T1000 (cell line): ENCODE data around the gene PRMT3.
"Not testable (repeated sequence)": the region's sequence is repeated elsewhere in the genome, so short reads cannot be mapped to it uniquely, and the experiment has no call there.

Experiments used
- DNase-seq: peaks from one replicate; lab custom pipeline; 2025; ENCODE audit warnings: mixed read lengths; lab: John Stamatoyannopoulos, UW

Gene PRMT3

DNA sequence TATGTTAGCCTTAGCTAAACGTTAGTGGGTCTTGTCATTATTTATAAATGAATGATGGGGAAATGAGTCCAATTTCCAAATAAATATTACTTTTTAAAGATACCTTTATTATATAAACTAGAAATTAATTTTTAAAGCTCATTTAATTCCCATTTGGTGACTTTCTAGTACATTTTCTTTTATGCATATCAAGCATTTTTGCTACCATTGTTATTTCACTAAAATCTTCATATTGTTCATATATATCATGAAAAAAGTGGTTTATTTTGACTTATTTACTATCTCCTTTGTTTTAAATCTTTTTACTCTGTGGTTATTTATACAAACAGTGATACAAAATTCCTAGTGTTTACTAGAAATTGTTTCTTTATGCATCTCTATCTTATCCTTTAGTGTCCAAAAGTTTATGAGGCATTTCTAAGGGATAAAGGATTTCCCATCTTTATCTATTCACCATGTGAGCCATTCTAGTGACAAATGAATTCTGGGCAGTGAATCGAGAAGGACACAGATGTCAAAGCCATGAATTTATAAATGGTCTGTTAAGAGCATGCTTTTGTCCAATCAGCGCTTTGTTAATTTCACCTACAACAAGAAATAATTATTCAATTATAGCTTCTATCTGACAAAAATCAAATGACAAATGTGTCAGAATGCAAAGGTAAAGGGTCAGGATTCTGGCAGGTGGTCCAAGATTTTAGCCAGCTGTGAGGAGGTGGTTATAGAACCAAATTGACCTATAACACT is 70.6 kb downstream of the PRMT3 start:
- no peak for DNase-seq

DNA sequence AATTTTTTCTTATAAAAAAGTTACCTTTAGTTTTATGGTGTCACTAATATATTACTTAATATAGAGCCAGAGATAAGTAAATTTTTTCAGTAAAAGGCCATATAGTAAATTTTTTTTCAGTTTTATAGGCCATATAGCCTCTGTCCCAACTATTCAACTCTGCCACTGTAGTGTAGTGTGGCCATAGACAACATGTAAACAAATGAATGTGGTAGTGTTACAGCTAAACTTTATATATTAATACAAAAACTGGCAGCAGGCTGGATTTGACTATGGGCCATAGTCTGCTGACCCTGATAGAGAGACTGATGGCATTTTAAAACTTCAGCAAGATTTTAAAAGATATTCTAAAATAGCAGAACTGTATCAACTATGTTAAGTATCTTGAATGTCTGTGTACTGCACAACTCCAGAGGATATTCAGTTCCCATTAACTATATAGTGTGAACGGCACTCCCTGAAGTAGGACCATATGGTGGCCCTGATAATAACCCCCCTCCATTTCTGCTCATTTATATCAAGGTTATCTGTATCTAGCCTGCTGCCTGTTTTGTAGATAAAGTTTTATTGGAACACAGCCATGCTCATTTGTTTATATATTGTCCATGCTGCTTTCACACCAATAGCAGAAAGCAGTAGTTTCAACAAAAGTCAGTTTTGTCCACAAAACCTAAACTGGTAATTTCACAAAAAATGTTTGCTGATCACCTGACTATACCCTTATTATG is 71.6 kb downstream of the PRMT3 start:
- no peak for DNase-seq

DNA sequence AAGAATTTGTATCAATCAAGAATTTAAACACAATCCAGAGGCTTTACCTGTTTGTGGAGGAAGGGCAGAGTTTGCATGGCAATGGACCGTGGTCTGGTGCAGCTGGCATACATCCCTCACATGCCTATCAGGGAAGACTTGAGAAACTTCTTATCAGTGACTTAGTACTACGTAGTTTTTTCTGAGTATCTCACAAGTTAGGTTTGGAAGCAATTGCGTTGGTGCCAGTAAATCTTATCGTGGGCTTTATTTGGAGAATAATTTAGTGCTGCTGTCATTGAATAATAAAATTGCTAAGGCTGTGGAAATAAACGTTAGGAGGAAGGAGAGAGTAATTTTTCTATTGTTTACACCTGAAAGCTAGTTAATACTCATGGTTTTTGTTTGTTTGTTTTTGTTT is 72.3 kb downstream of the PRMT3 start:
- DNase-seq, result no peak

DNA sequence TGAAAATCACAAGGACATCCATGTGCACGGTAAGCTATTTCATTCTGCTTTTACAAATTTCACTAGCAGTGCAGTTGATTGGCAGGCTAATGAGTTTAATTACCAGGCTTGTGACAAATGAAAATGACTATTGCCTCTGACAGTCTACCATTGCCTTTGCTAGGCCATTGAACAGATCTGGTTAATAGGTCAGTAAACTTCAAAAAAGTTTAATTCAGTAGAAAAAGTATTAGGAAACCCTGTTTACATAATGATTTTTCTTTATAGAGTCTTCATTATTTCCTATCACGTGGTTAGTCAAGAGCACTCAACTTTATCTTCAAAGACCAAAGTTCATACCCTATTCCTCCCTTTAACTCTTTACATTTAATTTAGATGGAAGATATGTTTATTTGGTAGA is 77.0 kb downstream of the PRMT3 start:
- no peak for DNase-seq

DNA sequence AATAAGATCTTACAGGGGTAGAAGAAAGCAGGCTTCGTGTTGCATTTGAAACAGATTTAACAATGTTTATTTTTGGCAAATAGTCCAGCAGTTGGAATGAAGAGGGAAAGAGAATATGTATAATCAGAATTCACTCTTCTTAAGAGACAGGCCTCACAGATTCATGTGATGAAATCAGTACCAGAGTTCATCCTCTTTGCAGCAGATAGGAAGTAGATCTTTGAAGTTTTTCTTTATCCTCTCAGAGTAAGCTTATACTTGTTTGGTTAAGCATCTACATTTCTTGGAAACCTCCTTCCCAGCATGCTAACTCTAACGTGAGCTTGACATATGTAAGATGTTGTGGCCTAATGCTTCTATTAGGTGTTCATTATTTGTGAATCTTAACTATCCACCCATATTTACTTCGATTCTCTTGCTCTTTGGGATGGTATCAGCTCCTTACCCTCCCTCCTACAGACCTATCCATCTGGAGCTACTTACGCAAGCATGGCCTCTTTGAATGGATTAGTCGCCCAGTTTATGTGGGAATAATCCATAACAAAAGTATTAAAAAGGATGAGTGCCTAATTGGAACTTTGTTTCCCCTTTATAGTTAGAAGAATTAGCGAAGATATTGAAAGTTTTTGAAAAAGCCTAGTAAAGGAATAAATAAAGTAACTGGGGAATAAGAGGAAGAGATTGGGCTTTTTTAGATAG is 80.1 kb downstream of the PRMT3 start:
- no peak for DNase-seq

DNA sequence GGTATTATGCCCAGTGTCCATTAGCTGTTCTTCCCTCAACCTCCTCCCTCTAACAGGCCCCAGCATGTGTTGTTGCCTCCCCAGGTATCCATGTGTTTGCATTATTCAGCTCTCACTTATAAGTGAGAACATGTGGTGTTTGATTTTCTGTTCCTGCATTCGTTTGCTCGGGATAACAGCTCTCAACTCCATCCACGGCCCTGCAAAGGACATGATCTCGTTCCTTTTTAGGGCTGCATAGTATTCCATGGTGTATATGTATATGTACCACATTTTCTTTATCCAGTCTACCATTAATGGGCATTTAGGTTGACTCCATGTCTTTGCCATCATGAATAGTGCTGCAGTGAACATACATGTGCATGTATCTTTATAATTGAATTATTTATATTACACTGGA is 82.8 kb downstream of the PRMT3 start:
- no peak for DNase-seq

DNA sequence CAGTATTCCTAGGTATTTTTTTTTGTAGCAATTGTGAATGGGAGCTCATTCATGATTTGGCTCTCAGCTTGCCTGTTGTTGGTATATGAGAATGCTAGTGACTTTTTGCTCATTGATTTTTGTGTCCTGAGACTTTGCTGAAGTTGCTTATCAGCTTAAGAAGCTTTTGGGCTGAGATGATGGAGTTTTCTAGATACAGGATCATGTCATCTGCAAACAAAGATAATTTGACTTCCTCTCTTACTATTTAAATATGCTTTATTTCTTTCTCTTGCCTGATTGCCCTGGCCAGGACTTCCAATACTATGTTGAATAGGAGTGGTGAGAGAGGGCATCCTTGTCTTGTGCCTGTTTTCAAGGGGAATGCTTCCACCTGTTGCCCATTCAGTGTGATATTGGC is 84.4 kb downstream of the PRMT3 start:
- DNase-seq, result not testable (repeated sequence)

DNA sequence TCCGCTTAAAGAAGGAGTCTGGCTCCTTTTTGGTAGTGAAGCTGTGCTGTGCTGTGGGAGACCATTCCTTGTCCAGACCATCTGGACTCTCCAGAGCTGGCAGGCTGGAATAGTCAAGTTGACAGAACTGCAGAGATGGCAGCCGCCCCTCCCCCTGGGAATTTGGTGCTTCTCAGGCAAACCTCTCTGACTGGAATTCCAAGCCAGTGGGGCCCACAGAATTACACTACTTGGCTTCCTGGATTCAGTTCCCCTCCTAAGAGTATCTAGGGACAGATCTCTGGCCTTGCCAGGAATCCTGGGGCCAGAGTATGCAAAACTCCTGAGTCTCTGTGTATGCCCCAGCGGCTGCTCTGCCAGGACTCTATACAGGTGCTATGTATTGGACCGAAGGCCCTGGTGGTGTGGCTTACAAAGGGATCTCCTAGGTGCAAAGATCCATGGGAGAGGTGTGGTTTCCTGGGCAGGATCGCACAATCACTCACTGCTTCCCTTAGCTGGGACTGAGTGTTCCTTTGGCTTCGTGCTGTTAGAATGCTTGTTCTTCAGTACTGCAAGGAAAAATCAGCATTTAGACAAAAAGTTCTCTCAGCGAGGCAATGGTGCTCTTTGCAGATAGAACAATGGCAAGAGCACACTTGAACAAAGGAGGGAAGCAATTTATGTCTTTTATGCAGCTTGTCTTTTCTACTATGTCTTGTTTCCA is 86.8 kb downstream of the PRMT3 start:
- no peak for DNase-seq

DNA sequence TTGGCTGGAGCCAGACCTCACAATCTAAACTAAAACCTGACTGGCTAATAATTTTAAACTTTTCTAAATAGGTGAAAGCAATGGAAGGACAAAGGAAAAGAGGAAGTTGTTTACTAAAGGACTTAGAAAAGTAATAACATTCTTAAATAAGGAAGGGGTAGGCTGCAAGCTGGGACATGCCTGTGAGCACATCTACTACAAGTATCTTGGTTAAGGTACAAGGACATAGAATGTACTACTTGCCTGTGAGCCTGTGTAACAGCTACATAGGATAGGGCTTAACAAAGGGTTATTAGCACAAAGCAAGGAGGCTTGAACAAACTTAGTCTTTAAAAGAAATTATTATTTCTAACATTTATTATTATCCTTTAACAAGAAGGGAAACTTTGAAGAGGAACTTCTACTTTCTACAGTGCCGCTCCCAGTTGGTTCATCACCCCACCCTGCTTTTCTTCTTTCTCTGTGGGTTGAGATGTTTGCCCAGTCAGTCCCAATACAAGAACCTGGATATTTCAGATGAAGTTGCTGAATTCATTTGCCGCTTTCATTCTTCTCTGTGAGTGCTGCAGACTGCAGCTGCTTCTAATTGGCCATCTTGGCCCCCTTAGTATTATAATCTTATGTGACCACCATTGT is 87.5 kb downstream of the PRMT3 start:
- DNase-seq, result no peak

DNA sequence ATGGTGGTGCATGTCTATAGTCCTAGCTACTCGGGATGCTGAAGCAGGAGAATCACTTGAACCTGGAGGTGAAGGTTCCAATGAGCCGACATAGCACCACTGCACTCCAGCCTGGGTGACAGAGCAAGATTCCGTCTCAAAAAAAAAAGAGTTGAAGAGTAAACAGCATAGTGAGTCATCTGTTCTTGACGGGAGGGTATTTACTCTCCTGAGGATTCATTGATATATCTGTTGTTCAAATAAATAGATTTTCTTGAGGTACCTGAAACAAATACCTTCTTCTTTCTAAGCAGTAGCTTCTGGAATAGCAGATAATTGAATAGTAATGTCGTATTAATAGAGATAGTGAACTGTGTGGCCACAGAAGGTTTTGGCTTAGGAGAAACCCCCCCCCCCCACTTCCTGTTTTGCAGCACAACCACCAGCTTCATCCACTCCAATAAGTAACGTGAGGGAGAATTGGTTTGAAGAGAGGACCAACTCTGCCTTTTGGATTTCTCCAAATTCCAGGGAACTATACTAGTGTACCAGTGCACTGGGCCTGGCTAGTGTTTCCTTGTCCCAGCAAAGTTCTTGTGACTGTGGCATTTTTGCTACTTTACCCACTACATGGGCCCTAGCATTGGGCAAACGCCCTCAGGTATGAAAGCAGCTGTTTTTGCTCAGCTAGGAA is 90.0 kb downstream of the PRMT3 start:
- DNase-seq, result no peak

DNA sequence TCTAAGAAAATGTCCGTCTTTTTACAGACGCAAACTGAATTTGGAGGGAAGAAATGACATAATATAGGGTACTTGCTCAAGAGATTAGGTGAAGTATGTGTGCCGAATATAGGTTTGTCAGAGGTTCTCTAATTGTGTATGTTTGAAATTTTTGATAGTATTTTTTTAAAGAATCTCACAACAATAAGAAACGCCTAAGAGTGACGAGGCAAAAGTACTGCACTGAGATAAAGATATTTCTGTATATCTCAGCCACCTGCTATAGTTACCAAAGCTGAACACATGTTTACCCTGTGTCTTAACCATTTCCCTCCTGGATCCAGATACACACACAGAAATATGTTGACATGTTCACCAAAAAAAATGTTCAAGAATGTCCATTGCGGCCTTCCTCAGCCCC is 92.0 kb downstream of the PRMT3 start:
- DNase-seq, result no peak

DNA sequence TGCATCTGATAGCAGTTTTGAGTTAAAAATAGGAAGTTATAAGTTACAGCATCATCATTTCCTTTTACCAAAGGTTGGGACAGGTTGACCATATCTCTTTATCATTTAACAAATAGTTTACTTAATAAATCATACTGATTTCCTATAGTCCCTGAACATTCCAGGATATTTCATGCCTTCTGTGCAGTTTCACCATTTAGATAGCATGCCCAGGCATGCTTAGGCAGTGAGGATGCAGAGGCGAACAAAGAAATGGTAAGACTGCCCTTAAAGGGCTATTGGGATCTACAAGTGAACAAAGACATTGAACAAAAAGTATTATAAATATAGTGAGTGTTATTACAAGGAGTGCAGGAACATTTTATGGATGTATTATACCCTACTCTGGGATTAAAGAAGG is 96.4 kb downstream of the PRMT3 start:
- no peak for DNase-seq

DNA sequence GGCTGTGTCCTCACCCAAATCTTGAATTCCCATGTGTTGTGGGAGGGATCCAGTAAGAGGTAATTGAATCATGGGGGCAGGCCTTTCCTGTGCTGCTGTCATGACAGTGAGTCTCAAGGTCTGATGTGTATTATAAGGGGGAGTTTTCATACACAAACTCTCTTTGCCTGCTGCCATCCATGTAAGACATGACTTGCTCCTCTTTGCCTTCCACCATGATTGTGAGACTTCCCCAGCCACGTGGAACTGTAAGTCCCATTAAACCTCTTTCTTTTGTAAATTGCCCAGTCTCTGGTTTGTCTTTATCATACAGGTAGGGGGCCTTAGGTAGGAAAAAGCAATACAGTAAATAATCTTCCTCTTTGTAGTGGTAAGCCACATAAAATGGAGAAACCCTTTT is 96.9 kb downstream of the PRMT3 start:
- DNase-seq, result not testable (repeated sequence)

DNA sequence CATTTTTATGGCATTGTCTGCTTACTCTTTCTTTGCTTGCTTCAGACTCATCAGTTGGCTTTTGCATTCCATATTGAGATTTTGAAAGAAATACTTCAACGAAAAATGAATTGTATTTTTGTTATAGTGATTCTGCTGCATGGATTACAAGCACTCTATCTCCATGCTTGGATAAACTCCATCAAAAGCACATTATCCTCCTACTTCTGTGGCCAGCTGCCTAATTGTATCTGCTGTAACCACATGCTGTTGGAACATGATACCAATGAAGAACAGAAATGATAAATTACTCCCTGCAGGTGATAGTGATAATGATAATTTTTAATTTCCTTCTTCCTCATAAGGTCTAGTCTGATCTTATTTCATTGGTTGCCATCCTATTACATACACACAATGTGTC is 100.8 kb downstream of the PRMT3 start:
- DNase-seq, result no peak

DNA sequence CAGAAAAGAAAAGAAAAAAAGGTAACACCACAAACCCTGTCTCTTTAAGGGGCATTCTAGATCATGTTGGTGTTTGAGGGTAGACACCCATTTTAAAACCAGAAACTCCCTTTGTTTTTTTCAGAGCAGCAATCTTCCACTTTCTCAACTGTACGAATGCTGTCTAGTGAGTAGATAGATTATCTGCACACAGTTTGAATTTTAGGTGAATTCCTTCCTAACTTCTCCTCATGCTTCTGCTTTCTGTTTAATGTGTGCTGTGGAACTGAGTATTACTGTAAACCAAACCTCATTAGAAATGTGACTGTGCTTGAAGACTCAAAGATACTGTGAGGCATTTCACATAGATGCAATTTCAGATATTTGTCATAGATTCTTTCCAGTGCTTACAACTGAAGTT is 102.4 kb downstream of the PRMT3 start:
- no peak for DNase-seq

DNA sequence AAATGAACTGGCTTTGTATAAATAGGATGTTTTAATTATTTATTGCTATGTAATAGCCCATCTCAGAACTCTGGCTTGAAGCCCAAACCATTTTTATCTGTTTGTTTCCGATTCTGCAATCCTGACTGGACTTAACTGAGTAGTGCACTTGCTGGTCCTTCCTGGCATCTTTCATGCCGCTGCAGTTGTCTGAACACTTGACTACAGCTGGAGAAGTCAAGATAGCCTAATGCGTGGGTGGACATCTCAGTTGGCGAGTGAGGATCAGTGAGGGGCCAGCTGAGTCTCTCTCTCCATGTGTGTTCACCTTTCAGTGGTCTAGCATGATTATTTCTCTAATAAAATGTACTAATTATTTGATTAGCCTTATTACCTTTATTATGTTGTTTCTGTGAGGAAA is 105.8 kb downstream of the PRMT3 start:
- no peak for DNase-seq

DNA sequence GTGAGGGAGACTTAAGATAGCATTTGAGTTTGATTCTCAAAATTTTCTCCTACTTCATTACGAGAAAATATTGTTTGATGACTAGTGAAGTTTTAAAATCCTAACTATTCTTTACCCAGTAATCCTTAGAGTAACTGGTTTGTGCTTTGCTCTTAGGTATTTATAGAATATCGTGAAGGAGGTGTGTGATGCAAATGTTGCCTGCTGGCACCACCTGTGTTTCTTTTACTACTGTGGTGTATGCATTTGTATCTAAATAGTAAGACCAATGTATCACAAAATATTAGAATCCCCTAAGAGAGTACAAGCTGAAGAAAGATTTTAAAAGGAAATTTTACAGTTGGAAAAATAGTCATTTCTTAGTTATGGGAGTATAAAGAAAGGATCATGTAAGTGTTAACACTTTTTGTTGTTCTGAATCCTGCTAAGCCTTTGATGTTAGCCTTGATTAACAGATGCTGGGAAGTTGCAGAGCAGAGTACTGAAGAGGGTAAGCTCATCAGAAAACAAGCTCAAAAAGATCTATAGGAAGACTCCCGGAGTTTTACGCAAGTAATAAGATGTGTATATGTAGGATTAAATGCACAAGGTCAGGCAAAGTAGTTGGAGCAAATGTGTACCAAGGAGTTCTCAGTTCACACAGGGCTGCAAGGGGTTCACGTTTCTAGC is 109.7 kb downstream of the PRMT3 start:
- no peak for DNase-seq

DNA sequence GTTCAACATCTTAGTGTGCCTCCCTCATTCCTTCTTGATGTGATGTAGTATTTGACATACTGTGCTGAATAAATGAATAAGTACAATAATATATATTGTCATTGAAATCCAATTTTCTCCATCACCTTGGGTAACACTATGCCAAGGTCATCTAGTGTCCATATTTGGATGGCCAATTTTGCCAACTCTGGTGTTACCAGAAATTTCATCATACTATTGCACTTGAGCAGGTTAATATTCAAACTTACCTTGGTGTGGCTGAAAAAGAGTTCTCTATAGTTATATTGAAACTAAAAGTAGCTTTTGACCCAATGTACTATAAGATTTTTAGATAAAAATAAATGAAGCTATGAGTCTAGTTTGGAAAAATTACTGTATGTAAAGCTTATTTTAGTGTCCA is 113.7 kb downstream of the PRMT3 start:
- no peak for DNase-seq

DNA sequence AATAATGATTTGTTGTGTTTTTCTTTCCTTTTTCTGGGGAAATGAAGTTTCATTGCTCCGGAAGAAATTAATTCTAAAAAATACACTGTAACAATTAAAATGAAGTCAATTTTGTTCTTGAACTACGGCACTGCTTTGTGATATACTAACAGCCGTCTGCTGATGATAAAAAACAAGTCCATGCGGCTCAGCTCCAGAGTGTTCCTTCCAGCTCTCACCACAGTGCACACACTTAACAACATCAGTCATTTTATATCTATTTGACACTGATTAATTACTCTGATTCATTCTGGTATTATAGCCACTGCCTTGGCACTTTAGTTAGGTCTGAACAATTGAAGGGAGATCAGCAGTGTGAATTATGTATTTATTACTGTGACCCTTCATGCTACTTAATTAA is 114.5 kb downstream of the PRMT3 start:
- no peak for DNase-seq

DNA sequence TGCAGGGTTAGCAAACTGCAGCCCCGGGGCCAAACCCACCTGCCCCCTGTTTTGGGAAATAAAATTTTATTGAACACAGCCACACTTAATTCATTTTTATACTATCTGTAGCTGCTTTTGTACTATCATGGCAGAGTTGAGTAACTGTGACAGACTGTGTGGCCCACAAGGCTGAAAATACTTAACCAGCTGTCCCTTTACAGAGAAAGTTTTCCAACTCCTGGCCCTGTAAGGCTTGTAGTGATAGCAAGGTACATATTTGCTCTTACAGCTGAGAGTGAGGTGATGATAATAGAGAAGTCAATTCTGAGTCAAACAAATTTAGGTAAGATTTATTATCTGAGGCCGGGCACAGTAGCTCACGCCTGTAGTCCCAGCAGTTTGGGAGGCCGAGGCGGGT is 124.5 kb downstream of the PRMT3 start:
- DNase-seq, result no peak

DNA sequence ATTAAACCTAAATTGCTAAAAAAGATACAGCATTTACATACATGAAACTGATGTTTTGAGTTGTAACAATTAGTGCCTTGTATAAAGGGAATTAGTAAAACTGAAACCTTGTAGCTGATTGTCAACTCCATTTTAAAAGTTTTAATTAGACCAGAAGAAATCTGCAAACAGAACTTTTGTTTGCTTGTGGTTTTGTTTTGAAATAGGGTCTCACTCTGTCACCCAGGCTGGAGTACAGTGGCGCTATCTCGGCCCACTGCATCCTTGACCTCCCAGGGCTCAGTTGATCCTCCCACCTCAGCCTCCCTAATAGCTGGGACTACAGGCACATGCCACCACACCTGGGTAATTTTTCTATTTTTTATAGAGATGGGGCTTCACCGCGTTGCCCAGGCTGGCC is 125.4 kb downstream of the PRMT3 start:
- DNase-seq, result no peak
